GM18508 (cell line): ENCODE measurements around the gene CFTR.
A peak's percentile ranks its signal among the peaks of the same experiment; 100 is the strongest.
"Not testable (repeated sequence)": the region's sequence is repeated elsewhere in the genome, so short reads cannot be mapped to it uniquely, and the experiment has no call there.

Experiments used
- ATAC-seq: cut with Tn5 transposase; IDR thresholded peaks from one replicate; pipeline ENCODE4 v1.9.1; 2021; ENCODE audit warnings: moderate number of reproducible peaks; ENCODE audit not compliant: insufficient read depth, unreplicated experiment

The CFTR gene

GRCh38 chr7:117679120-117679519 lies 199.3 kb downstream of the CFTR start:
- ATAC-seq = no peak

GRCh38 chr7:117682681-117683385 lies 203.0 kb downstream of the CFTR start:
- no peak for ATAC-seq

DNA sequence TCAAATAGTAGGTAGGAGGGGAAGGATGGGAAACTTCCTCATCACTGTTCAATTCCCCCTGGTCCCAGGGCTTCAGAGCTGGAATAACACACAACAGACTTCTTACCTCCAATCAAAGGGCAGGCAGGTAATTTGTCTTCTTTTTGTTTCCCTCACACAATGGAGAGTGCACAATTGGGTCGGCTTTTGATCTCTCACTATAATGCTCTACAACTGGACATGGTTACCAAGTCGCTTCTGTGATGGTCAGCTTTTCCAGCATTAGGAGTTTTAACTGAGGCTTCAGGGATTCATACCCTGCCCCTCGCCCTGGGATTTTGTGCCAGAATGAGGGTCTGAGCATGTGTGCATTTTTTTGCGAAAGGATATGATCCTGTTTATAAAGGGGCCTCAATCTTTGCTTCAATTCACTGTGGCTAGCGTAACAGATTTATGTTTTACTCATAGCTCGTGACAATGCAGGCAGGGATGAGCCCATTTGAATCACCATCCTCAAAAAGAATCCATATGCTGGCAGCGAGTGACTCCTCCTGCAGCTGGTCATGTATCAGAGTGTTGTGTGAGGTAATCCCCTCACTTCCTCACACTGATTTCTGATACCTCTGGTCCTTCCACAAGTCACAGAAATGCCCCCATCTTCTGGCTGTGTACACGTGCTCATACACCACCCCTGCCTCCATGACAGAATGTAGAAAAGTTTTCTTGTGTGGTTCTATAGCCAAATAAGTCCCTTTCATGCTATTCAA lies 203.8 kb downstream of the CFTR start:
- ATAC-seq = no peak

DNA sequence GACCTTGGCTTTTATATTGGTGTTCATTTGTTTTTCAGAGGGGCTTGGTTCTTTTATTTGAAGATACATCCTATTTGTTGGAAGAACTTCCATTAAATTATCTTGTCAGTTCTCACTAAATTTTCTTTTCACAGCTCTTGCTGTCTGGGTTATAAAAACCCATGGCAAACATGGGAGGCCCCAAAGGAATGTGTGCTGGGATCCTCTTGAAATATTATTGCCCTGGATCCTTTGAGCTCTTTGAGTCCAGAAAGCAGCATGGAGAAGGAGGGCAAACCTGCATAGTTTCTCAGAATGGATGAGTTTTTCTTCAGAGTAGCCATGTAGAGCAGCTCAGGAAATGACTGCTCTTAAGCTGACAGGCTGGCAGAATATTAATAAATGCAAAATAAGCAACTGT lies 206.0 kb downstream of the CFTR start:
- no peak for ATAC-seq

DNA sequence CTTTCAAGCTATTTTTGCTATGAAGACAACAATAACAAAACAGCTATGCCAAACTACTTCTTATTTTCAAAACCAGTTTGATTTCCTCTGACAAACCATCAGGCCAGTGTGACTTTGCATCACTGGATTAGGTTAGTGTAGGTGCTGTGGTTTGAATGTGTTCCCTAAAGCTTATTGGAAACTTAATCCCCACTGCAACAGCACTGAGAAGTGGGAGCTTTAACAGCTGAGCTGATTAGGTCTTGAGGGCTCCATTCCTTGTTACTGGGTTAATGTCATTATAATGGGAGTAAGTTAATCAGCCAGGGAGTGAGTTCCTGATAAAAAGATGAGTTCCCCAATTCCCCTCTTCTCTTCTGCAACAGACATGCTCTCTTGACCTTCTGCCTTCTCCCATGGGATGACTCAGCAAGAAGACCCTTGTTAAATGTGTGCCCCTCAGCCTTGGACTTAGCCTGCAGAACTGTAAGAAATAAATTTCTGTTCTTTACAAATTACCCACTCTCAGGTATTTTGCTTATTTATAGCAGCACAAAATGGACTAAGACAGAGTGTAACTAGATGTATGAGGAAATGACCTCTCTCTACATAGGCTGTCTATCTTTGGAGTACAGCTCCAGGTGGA lies 206.6 kb downstream of the CFTR start:
- ATAC-seq = no peak

GRCh38 chr7:117688126-117688525 lies 208.3 kb downstream of the CFTR start:
- ATAC-seq = no peak

DNA sequence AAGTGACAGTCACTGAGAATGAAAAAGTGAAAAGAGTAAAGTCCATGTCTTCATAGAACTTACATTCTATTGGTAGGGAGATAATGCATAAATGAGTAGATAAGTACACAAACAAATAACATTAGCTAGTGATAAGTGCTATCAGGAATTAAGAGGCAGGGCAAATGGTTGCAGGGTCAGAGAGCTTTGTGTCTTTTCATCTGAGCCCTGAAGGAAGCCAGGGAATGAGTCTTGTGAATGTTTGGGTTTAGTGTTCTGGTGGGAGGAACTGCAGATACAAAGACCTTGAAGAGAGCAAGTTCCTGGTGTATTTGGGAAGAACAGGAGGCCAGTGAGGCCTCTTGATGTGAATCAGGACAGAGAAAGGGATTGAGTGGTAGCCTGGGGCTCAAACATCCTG lies 209.6 kb downstream of the CFTR start:
- no peak for ATAC-seq

- ATAC-seq = no peak
These were observed 210.3 kb downstream of the CFTR start for GRCh38 chr7:117690147-117690546.

DNA sequence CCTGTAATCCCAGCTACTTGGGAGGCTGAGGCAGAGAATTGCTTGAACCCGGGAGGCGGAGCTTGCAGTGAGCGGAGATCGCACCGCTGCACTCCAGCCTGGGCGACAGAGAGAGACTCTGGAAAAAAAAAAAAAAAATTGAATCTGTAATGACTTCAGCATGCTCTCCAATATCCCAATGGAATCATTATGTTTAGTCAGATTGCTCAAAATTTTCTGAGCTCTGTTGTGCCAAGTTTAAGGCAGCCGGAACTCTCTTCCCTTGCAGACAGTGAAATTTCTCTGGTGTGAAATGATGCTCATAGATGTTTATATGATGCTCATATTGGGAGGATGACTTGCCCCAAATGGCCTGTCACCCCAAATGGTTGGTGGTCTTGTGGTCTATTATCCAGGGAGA lies 212.5 kb downstream of the CFTR start:
- ATAC-seq = no peak

GRCh38 chr7:117698018-117698417 lies 218.2 kb downstream of the CFTR start:
- no peak for ATAC-seq

GRCh38 chr7:117704063-117704462 lies 224.2 kb downstream of the CFTR start:
- ATAC-seq = no peak

DNA sequence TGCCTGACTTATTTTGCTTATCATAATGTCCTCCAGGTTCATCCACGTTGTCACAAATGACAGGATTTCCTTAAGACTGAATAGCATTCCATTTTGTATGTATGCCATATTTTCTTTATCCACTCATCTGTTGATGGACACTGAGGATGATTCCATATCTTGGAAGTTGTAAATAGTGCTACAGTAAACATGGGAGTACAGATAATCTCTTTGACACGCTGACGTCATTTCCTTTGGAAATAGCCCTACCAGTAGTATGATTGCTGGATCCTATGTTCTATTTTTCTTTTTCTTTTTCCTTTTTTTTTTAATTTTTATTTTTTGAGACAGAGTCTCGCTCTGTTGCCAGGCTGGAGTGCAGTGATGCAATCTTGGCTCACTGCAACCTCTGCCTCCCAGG lies 225.8 kb downstream of the CFTR start:
- ATAC-seq = no peak

GRCh38 chr7:117706210-117706609 lies 226.4 kb downstream of the CFTR start:
- ATAC-seq = peak; percentile 45

DNA sequence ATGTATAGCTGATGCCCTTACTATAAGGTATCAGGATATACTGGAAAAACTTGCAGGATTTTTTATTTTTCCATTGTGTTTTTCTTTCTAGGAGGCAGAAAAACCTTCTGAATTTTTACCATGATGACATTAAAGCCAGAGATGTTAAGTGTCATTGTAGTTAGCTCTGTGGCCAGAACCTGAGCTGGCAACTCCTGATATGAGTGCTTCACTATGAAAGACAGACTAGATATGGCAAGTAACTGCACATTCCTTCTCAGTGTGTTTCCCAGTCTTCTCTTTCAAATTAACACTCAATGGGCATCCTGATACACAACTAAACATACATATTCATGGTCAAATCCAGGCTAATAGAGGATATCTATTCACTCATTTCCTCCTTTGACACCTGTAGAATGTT lies 227.3 kb downstream of the CFTR start:
- no peak for ATAC-seq

GRCh38 chr7:117708173-117708572 lies 228.3 kb downstream of the CFTR start:
- ATAC-seq = not testable (repeated sequence)

GRCh38 chr7:117711556-117711955 lies 231.7 kb downstream of the CFTR start:
- ATAC-seq = no peak

- peak; percentile 84 for ATAC-seq
These were observed 236.1 kb downstream of the CFTR start for GRCh38 chr7:117715784-117716445.

- ATAC-seq = no peak
These were observed 237.0 kb downstream of the CFTR start for GRCh38 chr7:117716707-117717299.

- no peak for ATAC-seq
These were observed 237.5 kb downstream of the CFTR start for GRCh38 chr7:117717357-117717756.
